HL-60 (cell line): ENCODE results near the gene APBB2.

ENCODE experiments used
- GABPA ChIP-seq: IDR thresholded peaks from 2 replicates; pipeline ENCODE4 v1.6.1; 2012; ENCODE audit warnings: low read depth
- POLR2AphosphoS5 ChIP-seq: IDR thresholded peaks from 2 replicates; pipeline ENCODE4 v1.6.1; 2012; ENCODE audit warnings: low read depth
- TF ChIP-seq, protein P1 (sequence below): IDR thresholded peaks from one replicate; pipeline ENCODE4 v1.5.1; 2011; ENCODE audit warnings: low read length, control low read depth, inconsistent platforms; ENCODE audit not compliant: insufficient read depth

DNA sequence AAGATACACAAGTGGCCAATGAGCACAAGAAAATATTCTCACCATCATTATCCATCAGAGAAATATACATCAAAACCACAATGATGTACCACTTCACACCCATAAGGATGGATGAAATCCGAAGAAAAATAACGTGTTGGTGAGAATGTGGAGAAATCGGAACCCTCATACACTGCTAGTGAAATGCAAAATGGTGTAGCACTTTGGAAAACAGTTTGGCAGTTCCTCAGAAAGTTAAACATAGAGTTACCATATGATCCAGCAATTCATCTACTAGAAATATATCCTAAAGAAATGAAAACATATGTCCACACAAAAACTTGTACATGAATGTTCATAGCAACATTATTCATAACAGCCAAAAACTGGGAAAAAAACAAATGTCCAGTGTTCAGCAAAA is 18.5 kb upstream of the APBB2 start:
- TF ChIP-seq POLR2AphosphoS5 (no peak), GABPA (no peak)
- TF ChIP-seq, protein P1, sequence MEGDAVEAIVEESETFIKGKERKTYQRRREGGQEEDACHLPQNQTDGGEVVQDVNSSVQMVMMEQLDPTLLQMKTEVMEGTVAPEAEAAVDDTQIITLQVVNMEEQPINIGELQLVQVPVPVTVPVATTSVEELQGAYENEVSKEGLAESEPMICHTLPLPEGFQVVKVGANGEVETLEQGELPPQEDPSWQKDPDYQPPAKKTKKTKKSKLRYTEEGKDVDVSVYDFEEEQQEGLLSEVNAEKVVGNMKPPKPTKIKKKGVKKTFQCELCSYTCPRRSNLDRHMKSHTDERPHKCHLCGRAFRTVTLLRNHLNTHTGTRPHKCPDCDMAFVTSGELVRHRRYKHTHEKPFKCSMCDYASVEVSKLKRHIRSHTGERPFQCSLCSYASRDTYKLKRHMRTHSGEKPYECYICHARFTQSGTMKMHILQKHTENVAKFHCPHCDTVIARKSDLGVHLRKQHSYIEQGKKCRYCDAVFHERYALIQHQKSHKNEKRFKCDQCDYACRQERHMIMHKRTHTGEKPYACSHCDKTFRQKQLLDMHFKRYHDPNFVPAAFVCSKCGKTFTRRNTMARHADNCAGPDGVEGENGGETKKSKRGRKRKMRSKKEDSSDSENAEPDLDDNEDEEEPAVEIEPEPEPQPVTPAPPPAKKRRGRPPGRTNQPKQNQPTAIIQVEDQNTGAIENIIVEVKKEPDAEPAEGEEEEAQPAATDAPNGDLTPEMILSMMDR: no peak
